Nephron (organoid): Measurements from ENCODE around the gene ADAMTS2.

ENCODE experiments used
- H3K27ac Mint-ChIP-seq, 3 experiments: 2 replicates each; pipeline ENCODE4 v1.8.0; 2020; ENCODE audit warnings: mixed read lengths in 3 of 3, mild to moderate bottlenecking in 2 of 3, moderate library complexity in 1 of 3
- H3K27me3 Mint-ChIP-seq: 2 replicates; pipeline ENCODE4 v1.8.0; 2021; ENCODE audit warnings: low read depth, mild to moderate bottlenecking, moderate library complexity, mixed read lengths
- H3K36me3 Mint-ChIP-seq: 2 replicates; pipeline ENCODE4 v1.8.0; 2020; ENCODE audit warnings: low read depth, mixed read lengths
- H3K4me1 Mint-ChIP-seq: 2 replicates; pipeline ENCODE4 v1.8.0; 2020; ENCODE audit warnings: mixed read lengths
- H3K4me3 Mint-ChIP-seq, 3 experiments: 2 replicates each; pipeline ENCODE4 v1.8.0; 2020; ENCODE audit warnings: mild to moderate bottlenecking in 3 of 3, mixed read lengths in 3 of 3, moderate library complexity in 2 of 3
- H3K9me3 Mint-ChIP-seq: 2 replicates; pipeline ENCODE4 v1.8.0; 2020; ENCODE audit warnings: mixed read lengths
- CTCF ChIP-seq, 3 experiments: fragments of 200-600 bp; sonication (generic); IDR thresholded peaks; one replicate each; pipeline ENCODE4 v1.5.0; 2021; ENCODE audit warnings: antibody characterized with exemption in 3 of 3; ENCODE audit not compliant: unreplicated experiment in 3 of 3

Gene ADAMTS2

GRCh38 chr5:179345433-179346321 is at the start of gene ADAMTS2:
Gene ADAMTS2 (minus strand): TSS chr5:179345461. CDS start chr5:179345328, 133 bp downstream.
- H3K27ac Mint-ChIP-seq: no peak within 1 kb of the TSS
- H3K4me3 Mint-ChIP-seq: peak within 1 kb of the TSS; percentile 80 to 89 (median 82)
- H3K36me3 Mint-ChIP-seq: no peaks in the 10 kb centered on the region
- peaks cover 2% of the 10 kb centered on the region for H3K9me3 Mint-ChIP-seq
- peaks cover 70% of the 10 kb centered on the region for H3K27me3 Mint-ChIP-seq
- TF ChIP-seq CTCF (IDR thresholded peaks at IDR 0.05; ENCODE audit: unreplicated experiment in 3 of 3): no peak
- peaks cover 23% of the 10 kb centered on the region for H3K4me1 Mint-ChIP-seq

GRCh38 chr5:179393078-179393477 is 47.8 kb upstream of the ADAMTS2 start:
- Mint-ChIP-seq H3K36me3 (no peaks in the 10 kb centered on the region), H3K4me3 (no peak overlapping the region), H3K27me3 (peaks cover 10% of the 10 kb centered on the region), H3K4me1 (no peaks in the 10 kb centered on the region), H3K27ac (no peak overlapping the region), H3K9me3 (peaks cover 65% of the 10 kb centered on the region)
- TF ChIP-seq CTCF (IDR thresholded peaks at IDR 0.05; ENCODE audit: unreplicated experiment in 3 of 3): no peak

GRCh38 chr5:179387151-179388110 is 42.2 kb upstream of the ADAMTS2 start:
- TF ChIP-seq CTCF (IDR thresholded peaks at IDR 0.05; ENCODE audit: unreplicated experiment in 3 of 3): no peak
- H3K4me3 Mint-ChIP-seq: no peak overlapping the region
- H3K4me1 Mint-ChIP-seq: no peaks in the 10 kb centered on the region
- peaks cover 31% of the 10 kb centered on the region for H3K9me3 Mint-ChIP-seq
- H3K27me3 Mint-ChIP-seq: peaks cover 3% of the 10 kb centered on the region
- no peak overlapping the region for H3K27ac Mint-ChIP-seq
- H3K36me3 Mint-ChIP-seq: no peaks in the 10 kb centered on the region

- TF ChIP-seq CTCF (IDR thresholded peaks at IDR 0.05; ENCODE audit: unreplicated experiment in 3 of 3): no peak
- Mint-ChIP-seq H3K4me3 (no peak overlapping the region), H3K27ac (no peak overlapping the region), H3K36me3 (no peaks in the 10 kb centered on the region), H3K9me3 (peaks cover 21% of the 10 kb centered on the region), H3K27me3 (peaks cover 7% of the 10 kb centered on the region), H3K4me1 (no peaks in the 10 kb centered on the region)
Measured at GRCh38 chr5:179385914-179386313, 40.7 kb upstream of the ADAMTS2 start.

- Mint-ChIP-seq H3K27ac (no peak overlapping the region), H3K27me3 (peaks cover 16% of the 10 kb centered on the region)
Measured at GRCh38 chr5:179382486-179382885, 37.2 kb upstream of the ADAMTS2 start.

More at GRCh38 chr5:179382486-179382885, 37.2 kb upstream of the ADAMTS2 start:
- H3K9me3 Mint-ChIP-seq: no peaks in the 10 kb centered on the region
- no peak for TF ChIP-seq CTCF (IDR thresholded peaks at IDR 0.05; ENCODE audit: unreplicated experiment in 3 of 3)
- no peaks in the 10 kb centered on the region for H3K36me3 Mint-ChIP-seq
- no peak overlapping the region for H3K4me3 Mint-ChIP-seq
- peaks cover 8% of the 10 kb centered on the region for H3K4me1 Mint-ChIP-seq
